GM12878 (cell line): Measurements from ENCODE around the gene PGAM2. TPM values are rescaled to one million over a fixed set of nuclear protein-coding genes. Genes with fewer than 3 reads are reported as not detected.

Experiments used
- ATAC-seq: fragments of 200-7000 bp; cut with Tn5 transposase; 3 replicates; pipeline ENCODE4 v1.9.1; 2020; ENCODE audit warnings: mild to moderate bottlenecking, moderate library complexity
- BruUV-seq: library from RNA; stranded (reverse); fragments of 400-500 nt; replicated peaks from 2 replicates; lab custom pipeline; 2021; lab: Mats Ljungman, UMichigan
- CTCF ChIA-PET: fragments of 300-600 bp; sonication (Branson Sonifier 250); formaldehyde crosslinking; extraction: SDS; loops from one replicate; lab custom pipeline; 2021; ENCODE audit warnings: inconsistent platforms; lab: Yijun Ruan, JAX
- POLR2A ChIA-PET: fragments of 350-600 bp; formaldehyde crosslinking; extraction: SDS; loops from one replicate; lab custom pipeline; 2021; ENCODE audit warnings: inconsistent platforms; lab: Charles Lee
- RAD21 ChIA-PET: fragments of 300-600 bp; sonication (Branson Sonifier 250); formaldehyde crosslinking; loops from one replicate; lab custom pipeline; 2023; ENCODE audit warnings: antibody characterized with exemption; ENCODE audit not compliant: unreplicated experiment; lab: Charles Lee
- SMC1A ChIA-PET: fragments of 300-600 bp; sonication (Branson Sonifier 250); formaldehyde crosslinking; loops from one replicate; lab custom pipeline; 2023; ENCODE audit not compliant: unreplicated experiment, uncharacterized antibody; lab: Charles Lee
- DNase-seq: peaks from one replicate; pipeline ENCODE4 v3.0.0-alpha.2; 2011; ENCODE audit warnings: low read depth, low spot score
- FAIRE-seq: peaks from 3 replicates; lab custom pipeline; 2011; peaks lifted over from hg19 to GRCh38; lab: Jason Lieb, UNC
- H2AFZ ChIP-seq: 2 replicates; pipeline ENCODE4 v1.6.0; 2011; ENCODE audit warnings: low read depth, low read length, control low read depth; ENCODE audit not compliant: control insufficient read depth
- H3K27ac ChIP-seq: 2 replicates; pipeline ENCODE4 v1.5.1; 2011; ENCODE audit warnings: control low read depth; ENCODE audit not compliant: control insufficient read depth, insufficient read depth
- H3K27me3 ChIP-seq, 2 experiments: replicated peaks in 1 of 2; 2 replicates each; pipeline versions ENCODE4 v1.6.0 to v1.6.1; 2011; ENCODE audit warnings: low read length in 1 of 2; ENCODE audit not compliant: control insufficient read depth in 2 of 2, insufficient read depth in 2 of 2
- H3K36me3 ChIP-seq, 2 experiments: 2 replicates each; pipeline ENCODE4 v1.5.1; 2011; ENCODE audit warnings: low read length in 1 of 2; ENCODE audit not compliant: control insufficient read depth in 2 of 2, insufficient read depth in 2 of 2
- H3K4me1 ChIP-seq: 2 replicates; pipeline ENCODE4 v1.6.1; 2011; ENCODE audit warnings: mild to moderate bottlenecking, low read length, moderate library complexity, mixed read lengths; ENCODE audit not compliant: control insufficient read depth, insufficient read depth
- H3K4me2 ChIP-seq: 2 replicates; pipeline ENCODE4 v1.6.0; 2011; ENCODE audit warnings: control low read depth; ENCODE audit not compliant: control insufficient read depth, insufficient read depth
- H3K4me3 ChIP-seq: fragments of 200-600 bp; sonication (generic); 2 replicates; pipeline ENCODE4 v1.5.1; 2016
- H3K79me2 ChIP-seq: 2 replicates; pipeline ENCODE4 v1.6.0; 2011; ENCODE audit warnings: low read length; ENCODE audit not compliant: control insufficient read depth, insufficient read depth
- H3K9ac ChIP-seq: 2 replicates; pipeline ENCODE4 v1.8.0; 2011; ENCODE audit warnings: low read length, control low read depth, mixed read lengths; ENCODE audit not compliant: control insufficient read depth, insufficient read depth
- H3K9me3 ChIP-seq: replicated peaks from 3 replicates; pipeline ENCODE4 v1.5.1; 2011; ENCODE audit warnings: mild to moderate bottlenecking, low read length; ENCODE audit not compliant: control insufficient read depth, insufficient read depth
- H4K20me1 ChIP-seq: 2 replicates; pipeline ENCODE4 v1.6.0; 2011; ENCODE audit not compliant: control insufficient read depth, insufficient read depth
- CEBPB ChIP-seq, 2 experiments: fragments of 150-350 bp in 1 of 2; IDR thresholded peaks; 2 replicates each; pipeline ENCODE4 v1.6.1; 2012 to 2014; ENCODE audit warnings: low read depth in 2 of 2, low read length in 2 of 2, borderline replicate concordance in 1 of 2, inconsistent platforms in 1 of 2
- CTCF ChIP-seq, 3 experiments: IDR thresholded peaks in 2 of 3; conservative IDR thresholded peaks in 1 of 3; 2 replicates each; pipeline ENCODE4 v1.5.1; 2011; ENCODE audit warnings: low read depth in 3 of 3, low read length in 3 of 3, mild to moderate bottlenecking in 3 of 3, control low read depth in 2 of 3, moderate library complexity in 2 of 3, inconsistent platforms in 1 of 3, mixed read lengths in 1 of 3; ENCODE audit not compliant: control insufficient read depth in 2 of 3, insufficient read depth in 1 of 3; ENCODE audit errors: extremely low read depth in 1 of 3
- EZH2 ChIP-seq: IDR thresholded peaks from 2 replicates; pipeline ENCODE4 v1.6.1; 2012; ENCODE audit warnings: low read depth, mild to moderate bottlenecking, control low read depth, inconsistent platforms, low read length, borderline replicate concordance; ENCODE audit not compliant: control insufficient read depth
- FOS ChIP-seq: IDR thresholded peaks from 3 replicates; pipeline ENCODE4 v1.6.1; 2011; ENCODE audit warnings: borderline replicate concordance; ENCODE audit not compliant: insufficient read length; ENCODE audit errors: extremely low read depth
- FOXK2 ChIP-seq: fragments of 450-650 bp; IDR thresholded peaks from 2 replicates; pipeline ENCODE4 v1.6.1; 2017; ENCODE audit warnings: mild to moderate bottlenecking, moderate library complexity
- IKZF1 ChIP-seq: fragments of 450-650 bp; conservative IDR thresholded peaks from 2 replicates; pipeline ENCODE4 v1.6.1; 2017; ENCODE audit warnings: antibody characterized with exemption, mild to moderate bottlenecking
- IRF5 ChIP-seq: fragments of 450-650 bp; IDR thresholded peaks from 2 replicates; pipeline ENCODE4 v1.6.1; 2017; ENCODE audit warnings: borderline replicate concordance
- MLLT1 ChIP-seq: fragments of 450-650 bp; IDR thresholded peaks from 2 replicates; pipeline ENCODE4 v1.6.1; 2016; ENCODE audit warnings: mild to moderate bottlenecking
- MYB ChIP-seq: fragments of 150-350 bp; IDR thresholded peaks from 2 replicates; pipeline ENCODE4 v1.6.1; 2014; ENCODE audit warnings: mild to moderate bottlenecking, low read depth, low read length, borderline replicate concordance
- NBN ChIP-seq: fragments of 450-650 bp; IDR thresholded peaks from 2 replicates; pipeline ENCODE4 v1.6.1; 2016
- RAD21 ChIP-seq: IDR thresholded peaks from 2 replicates; pipeline ENCODE4 v1.6.1; 2011; ENCODE audit warnings: mild to moderate bottlenecking, low read depth, low read length, moderate library complexity; ENCODE audit not compliant: insufficient read depth
- ZNF24 ChIP-seq: fragments of 450-650 bp; IDR thresholded peaks from 2 replicates; pipeline ENCODE4 v1.6.1; 2017; ENCODE audit warnings: antibody characterized with exemption, mild to moderate bottlenecking
- WGBS: methylation state at CpG from one replicate; pipeline ENCODE4 v1.1.6; 2016; ENCODE audit warnings: low lambda C conversion rate; ENCODE audit not compliant: insufficient replicate concordance, insufficient coverage; ENCODE audit errors: missing lambda C conversion rate; 5-methylcytosine and 5-hydroxymethylcytosine counted together
- in situ Hi-C: fragments of 300-500 bp; cut with MboI; formaldehyde crosslinking; loops from 9 replicates; pipeline ENCODE4 v1.14.3; 2018; ENCODE audit warnings: mixed read lengths
- intact Hi-C: fragments of 100-400 bp; cut with micrococcal nuclease; formaldehyde crosslinking; loops from one replicate; pipeline ENCODE4 v1.14.2; 2022; ENCODE audit not compliant: unreplicated experiment
- polyA plus RNA-seq, 11 experiments: library from polyadenylated mRNA; depleted of rRNA in 4 of 11; unstranded in 6 of 11; stranded (reverse) in 5 of 11; fragments of >200 nt; fragmentation: Nextera tagmentation in 4 of 11; fragmentation: Illumina TruSeq in 1 of 11; extraction: Ambion mirVana in 4 of 11; extraction: Trizol in 1 of 11; gene quantifications; 1 replicate in 1 of 11; 2 replicates in 10 of 11; pipeline versions ENCODE4 v1.2.1 to v1.2.3, GENCODE V29; 2011 to 2016; ENCODE audit warnings: inconsistent platforms in 2 of 11, missing spikeins in 2 of 11, low read depth in 1 of 11
- total RNA-seq, 4 experiments: library from RNA; depleted of rRNA in 3 of 4; stranded (reverse); fragments of >200 nt in 3 of 4; fragmentation: Illumina TruSeq in 1 of 4; extraction: Trizol in 1 of 4; gene quantifications; 2 replicates each; pipeline versions ENCODE4 v1.2.1 to v1.2.3, GENCODE V29; 2013 to 2021

Gene PGAM2
- total and polyA plus RNA-seq, 10 of the 15 experiments (the other 5 are each of a cell fraction or from before 2014, with no cell fraction given): not detected

- ATAC-seq (no peak), FAIRE-seq (no peak), DNase-seq (no peak)
- no peak overlapping the region for H2AFZ ChIP-seq
- WGBS: 98% methylated on average over 3 of the region's 3 CpGs
- TF ChIP-seq RAD21: no peak
- no peak for TF ChIP-seq FOS
- TF ChIP-seq MLLT1: no peak
- H3K4me1 ChIP-seq: no peaks in the 10 kb centered on the region
- H3K27ac ChIP-seq: no peak overlapping the region
- no peaks in the 10 kb centered on the region for H3K9me3 ChIP-seq
- H3K9ac ChIP-seq: no peak overlapping the region
- peaks cover 5% of the 10 kb centered on the region for H3K79me2 ChIP-seq
- no TSS peak for BruUV-seq
- no peaks in the 10 kb centered on the region for H3K27me3 ChIP-seq
- H4K20me1 ChIP-seq: no peaks in the 10 kb centered on the region
- POLR2A ChIA-PET: no interaction called here
- H3K4me2 ChIP-seq: no peak overlapping the region
- intact Hi-C loops: no loop called here
- CTCF ChIA-PET: no interaction called here
- in situ Hi-C loops: no loop called here
- RAD21 ChIA-PET: no interaction called here
- H3K4me3 ChIP-seq: no peak overlapping the region
- H3K36me3 ChIP-seq: no peaks in the 10 kb centered on the region
- SMC1A ChIA-PET: no interaction called here
These were observed 21.3 kb upstream of the PGAM2 start for GRCh38 chr7:44086627-44087026.

DNA sequence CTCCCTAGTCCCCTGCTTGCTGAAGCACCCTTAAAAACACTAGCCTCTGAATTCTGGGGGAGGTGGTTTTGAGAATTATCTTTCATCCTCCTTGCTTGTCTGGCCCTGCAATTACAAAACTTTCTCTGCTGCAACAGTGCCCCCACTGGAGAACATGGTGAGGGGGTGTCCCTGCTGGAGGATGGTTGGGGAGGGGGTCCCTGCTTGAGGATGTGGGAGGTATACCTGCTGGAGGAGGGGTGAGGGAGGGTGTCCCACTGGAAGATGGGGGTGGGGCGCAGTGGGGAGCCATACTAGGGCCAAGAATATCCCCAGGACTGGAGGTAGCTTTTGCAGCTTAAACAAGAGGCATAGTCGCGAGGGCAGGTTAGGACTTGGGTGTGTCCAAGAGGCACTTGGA is 20.2 kb upstream of the PGAM2 start:
- H3K27ac ChIP-seq: no peak overlapping the region
- ChIA-PET CTCF (interaction anchor here (0.7 to 2.9 kb wide), 4 partner anchors 11 to 475 kb away, joined by 4 to 9 read pairs (median 4); no protein-coding TSS in a partner anchor), RAD21 (no interaction called here), SMC1A (interaction anchor here (1.5 kb wide), 1 partner anchor 13 kb away, joined by 6 read pairs; no protein-coding TSS in a partner anchor), POLR2A (interaction anchor here (0.9 kb wide), 1 partner anchor 8 kb away, joined by 8 read pairs; no protein-coding TSS in a partner anchor)
- H3K79me2 ChIP-seq: peaks cover 16% of the 10 kb centered on the region
- peaks cover 0 to under 1% of the 10 kb centered on the region in 2 experiments; a peak in 2 of 4 replicates for H3K36me3 ChIP-seq
- no peak overlapping the region for H3K4me3 ChIP-seq
- no peak for DNase-seq
- H3K4me1 ChIP-seq: peaks cover 3% of the 10 kb centered on the region
- intact Hi-C loops (no loop called here), in situ Hi-C loops (no loop called here)
- BruUV-seq: no TSS peak
- ATAC-seq: no peak
- H3K9me3 ChIP-seq: no peaks in the 10 kb centered on the region
- H2AFZ ChIP-seq: no peak overlapping the region
- H3K27me3 ChIP-seq: no peaks in the 10 kb centered on the region
- no peak for FAIRE-seq
- 38% methylated on average over 3 of the region's 3 CpGs for WGBS
- no peak overlapping the region for H3K4me2 ChIP-seq
- H3K9ac ChIP-seq: no peak overlapping the region
- H4K20me1 ChIP-seq: no peaks in the 10 kb centered on the region
- TF ChIP-seq NBN (no peak), MYB (no peak), IRF5 (no peak), FOXK2 (no peak), IKZF1 (no peak), EZH2 (no peak), ZNF24 (no peak), CTCF (IDR thresholded peaks at IDR 0.05 in 2 of 3, conservative IDR thresholded peaks at IDR 0.05 in 1 of 3; ENCODE audit: control insufficient read depth in 2 of 3, extremely low read depth in 1 of 3, insufficient read depth in 1 of 3, low read depth in 3 of 3, low read length in 3 of 3) (peak in 2 of 3 experiments; percentile 9 to 28; a peak in 2 of 6 replicates), CEBPB (IDR thresholded peaks at IDR 0.05; ENCODE audit: borderline replicate concordance in 1 of 2, low read depth in 2 of 2, low read length in 2 of 2) (no peak)
